Activated CD8-positive, alpha-beta T cell treated with anti-CD3 and anti-CD28 coated beads for 36 hours (primary cell): Measurements from ENCODE around the gene IFI30. TPM values are rescaled to one million over a fixed set of nuclear protein-coding genes. Genes with fewer than 3 reads are reported as not detected.
A peak's percentile ranks its signal among the peaks of the same experiment; 100 is the strongest.
"Not testable (repeated sequence)": the region's sequence is repeated elsewhere in the genome, so short reads cannot be mapped to it uniquely, and the experiment has no call there.

Experiments used
- ATAC-seq: fragments of 200-7000 bp; cut with Tn5 transposase; one replicate; pipeline ENCODE4 v1.10.0; 2021; ENCODE audit warnings: mild to moderate bottlenecking, moderate library complexity
- CTCF ChIA-PET: fragments of 350-600 bp; sonication (Branson Sonifier 250); formaldehyde crosslinking; loops from one replicate; lab custom pipeline; 2021; ENCODE audit warnings: antibody characterized with exemption; lab: Charles Lee
- POLR2A ChIA-PET: fragments of 350-600 bp; sonication (Branson Sonifier 250); formaldehyde crosslinking; loops from one replicate; lab custom pipeline; 2021; ENCODE audit warnings: antibody characterized with exemption; lab: Charles Lee
- DNase-seq: peaks from one replicate; pipeline ENCODE4 v3.0.0-alpha.2; 2020
- H3K27ac Mint-ChIP-seq: one replicate; pipeline ENCODE4 v1.8.0; 2021; ENCODE audit warnings: mild to moderate bottlenecking, mixed read lengths
- H3K27me3 Mint-ChIP-seq: one replicate; pipeline ENCODE4 v1.8.0; 2021; ENCODE audit warnings: mixed read lengths
- H3K36me3 Mint-ChIP-seq: one replicate; pipeline ENCODE4 v1.8.0; 2021; ENCODE audit warnings: low read depth, mixed read lengths
- H3K4me1 Mint-ChIP-seq: one replicate; pipeline ENCODE4 v1.8.0; 2021; ENCODE audit warnings: low read depth, mixed read lengths
- H3K4me3 Mint-ChIP-seq: one replicate; pipeline ENCODE4 v1.8.0; 2021; ENCODE audit warnings: mild to moderate bottlenecking, moderate library complexity, mixed read lengths
- H3K9me3 Mint-ChIP-seq: one replicate; pipeline ENCODE4 v1.8.0; 2021; ENCODE audit warnings: mixed read lengths
- CTCF ChIP-seq: fragments of 200-600 bp; IDR thresholded peaks from one replicate; pipeline ENCODE4 v1.8.0; 2022; ENCODE audit warnings: antibody characterized with exemption, mild to moderate bottlenecking
- intact Hi-C: fragments of 100-400 bp; cut with micrococcal nuclease; formaldehyde crosslinking; loops from one replicate; pipeline ENCODE4 v1.10.0; 2022
- total RNA-seq, 2 experiments: library from RNA; stranded (reverse); gene quantifications; one replicate each; pipeline ENCODE4 v1.2.3, GENCODE V29; 2021

Gene IFI30
- total RNA-seq, 2 experiments from 2014 or later, result 21.9 to 22.9 TPM

GRCh38 chr19:18205200-18205892 is 31.7 kb downstream of the IFI30 start:
- peaks cover 21% of the 10 kb centered on the region for H3K4me1 Mint-ChIP-seq
- H3K4me3 Mint-ChIP-seq, result peak overlapping the region; percentile 77
- DNase-seq (peak; percentile 86), ATAC-seq (no peak)
- POLR2A ChIA-PET, result interaction anchor here (0.9 to 3.3 kb wide), 7 partner anchors 12 to 117 kb away, joined by 3 to 25 read pairs (median 3); partner anchors contain the start of genes IQCN, JUND and MPV17L2
- H3K9me3 Mint-ChIP-seq, result no peaks in the 10 kb centered on the region
- H3K36me3 Mint-ChIP-seq, result peaks cover 10% of the 10 kb centered on the region
- CTCF ChIA-PET, result interaction anchor here (0.9 to 11.3 kb wide), 12 partner anchors 13 to 206 kb away, joined by 3 to 185 read pairs (median 5); partner anchors contain the start of gene MPV17L2
- H3K27ac Mint-ChIP-seq, result peak overlapping the region; percentile 89
- H3K27me3 Mint-ChIP-seq, result peaks cover 7% of the 10 kb centered on the region
- no peak for TF ChIP-seq CTCF
- intact Hi-C loops, result loop anchor here (2.0 kb wide), 1 partner anchor 123 kb away; no protein-coding TSS in a partner anchor

GRCh38 chr19:18206018-18206417 is 32.4 kb downstream of the IFI30 start:
- H3K4me1 Mint-ChIP-seq, result peaks cover 21% of the 10 kb centered on the region
- H3K27ac Mint-ChIP-seq, result no peak overlapping the region
- CTCF ChIA-PET, result interaction anchor here (0.9 to 11.3 kb wide), 10 partner anchors 14 to 206 kb away, joined by 3 to 185 read pairs (median 5); partner anchors contain the start of gene MPV17L2
- H3K4me3 Mint-ChIP-seq, result no peak overlapping the region
- no peak for ATAC-seq
- no peak for DNase-seq
- POLR2A ChIA-PET, result interaction anchor here (0.7 to 3.3 kb wide), 5 partner anchors 13 to 69 kb away, joined by 3 to 25 read pairs (median 3); partner anchors contain the start of genes IQCN and MPV17L2
- peaks cover 9% of the 10 kb centered on the region for H3K36me3 Mint-ChIP-seq
- no peak for TF ChIP-seq CTCF
- no peaks in the 10 kb centered on the region for H3K9me3 Mint-ChIP-seq
- peaks cover 7% of the 10 kb centered on the region for H3K27me3 Mint-ChIP-seq
- intact Hi-C loops, result no loop called here

GRCh38 chr19:18208098-18208951 is 34.7 kb downstream of the IFI30 start:
- H3K4me3 Mint-ChIP-seq, result no peak overlapping the region
- peaks cover 7% of the 10 kb centered on the region for H3K27me3 Mint-ChIP-seq
- no peak overlapping the region for H3K27ac Mint-ChIP-seq
- ChIA-PET POLR2A (interaction anchor here (0.7 kb wide), 1 partner anchor 658 kb away, joined by 3 read pairs; no protein-coding TSS in a partner anchor), CTCF (interaction anchor here (0.6 to 11.3 kb wide), 23 partner anchors 8 to 202 kb away, joined by 3 to 185 read pairs (median 4); partner anchors contain the start of genes IQCN, MPV17L2 and PIK3R2)
- peak; percentile 92 for TF ChIP-seq CTCF
- intact Hi-C loops, result no loop called here
- H3K4me1 Mint-ChIP-seq, result peaks cover 10% of the 10 kb centered on the region
- peak; percentile 67 for DNase-seq
- no peaks in the 10 kb centered on the region for H3K36me3 Mint-ChIP-seq
- H3K9me3 Mint-ChIP-seq, result no peaks in the 10 kb centered on the region
- ATAC-seq, result no peak

- not testable (repeated sequence) for H3K4me3 Mint-ChIP-seq, H3K27ac Mint-ChIP-seq, ATAC-seq, DNase-seq, H3K27me3 Mint-ChIP-seq, H3K36me3 Mint-ChIP-seq, H3K9me3 Mint-ChIP-seq, H3K4me1 Mint-ChIP-seq
- intact Hi-C loops, result loop anchor here (5.0 kb wide), 1 partner anchor 42 kb away; no protein-coding TSS in a partner anchor
- ChIA-PET CTCF (interaction anchor here (0.8 to 11.3 kb wide), 4 partner anchors 22 to 201 kb away, joined by 3 to 185 read pairs (median 4); a partner anchor contains a TSS), POLR2A (interaction anchor here (0.6 kb wide), 1 partner anchor 209 kb away, joined by 3 read pairs; the partner anchor contains the start of gene SSBP4)
Measured at GRCh38 chr19:18209912-18210311, 36.3 kb downstream of the IFI30 start.

GRCh38 chr19:18211683-18212082 is 38.1 kb downstream of the IFI30 start:
- intact Hi-C loops, result loop anchor here (5.0 kb wide), 1 partner anchor 41 kb away; no protein-coding TSS in a partner anchor
- no peaks in the 10 kb centered on the region for H3K36me3 Mint-ChIP-seq
- TF ChIP-seq CTCF, result no peak
- peaks cover 7% of the 10 kb centered on the region for H3K27me3 Mint-ChIP-seq
- DNase-seq (no peak), ATAC-seq (no peak)
- CTCF ChIA-PET, result interaction anchor here (0.7 kb wide), 2 partner anchors 39 to 40 kb away, joined by 3 to 5 read pairs; no protein-coding TSS in a partner anchor
- no peak overlapping the region for H3K27ac Mint-ChIP-seq
- H3K4me1 Mint-ChIP-seq, result peaks cover 3% of the 10 kb centered on the region
- no peak overlapping the region for H3K4me3 Mint-ChIP-seq
- H3K9me3 Mint-ChIP-seq, result no peaks in the 10 kb centered on the region
- POLR2A ChIA-PET, result no interaction called here
